Medulla oblongata (tissue), 1 donor: ENCODE data around the gene DIDO1.
"Not testable (repeated sequence)": the region's sequence is repeated elsewhere in the genome, so short reads cannot be mapped to it uniquely, and the experiment has no call there.

ENCODE experiments used
- DNase-seq: peaks from one replicate; pipeline ENCODE4 v3.0.0-alpha.2; 2015; ENCODE audit errors: extremely low spot score

The DIDO1 gene

GRCh38 chr20:62962891-62963613 is 36.7 kb upstream of the DIDO1 start:
- no peak for DNase-seq

DNA sequence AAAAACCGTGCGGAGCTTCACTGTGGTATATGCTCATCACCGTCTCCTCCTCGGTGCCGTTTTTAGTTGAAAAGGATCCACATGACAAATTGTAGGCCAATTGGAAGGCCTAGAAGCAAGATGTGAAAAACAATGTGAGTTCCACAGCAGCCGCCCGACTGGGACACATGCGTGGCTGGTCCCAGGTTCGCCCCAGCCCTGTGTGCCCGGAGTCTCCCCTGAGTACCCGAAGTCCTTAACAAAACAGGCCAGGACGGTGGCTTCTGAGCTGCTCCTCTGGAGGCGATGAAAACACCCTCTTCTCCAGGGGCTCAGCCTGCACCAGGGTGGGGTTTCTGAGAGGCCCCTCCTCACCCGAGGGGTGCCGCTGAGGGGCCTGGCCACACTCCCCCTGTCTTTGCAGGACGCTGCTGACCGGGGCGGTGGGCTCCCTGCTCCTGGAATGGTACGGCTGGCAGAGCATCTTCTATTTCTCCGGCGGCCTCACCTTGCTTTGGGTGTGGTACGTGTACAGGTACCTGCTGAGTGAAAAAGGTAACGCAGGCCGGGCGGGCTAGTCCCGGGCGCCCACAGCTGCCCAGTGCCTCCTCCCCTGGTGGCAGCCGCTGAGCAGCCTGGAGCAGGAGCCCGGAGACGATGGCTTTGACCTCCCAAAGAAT is 36.0 kb upstream of the DIDO1 start:
- no peak for DNase-seq

DNA sequence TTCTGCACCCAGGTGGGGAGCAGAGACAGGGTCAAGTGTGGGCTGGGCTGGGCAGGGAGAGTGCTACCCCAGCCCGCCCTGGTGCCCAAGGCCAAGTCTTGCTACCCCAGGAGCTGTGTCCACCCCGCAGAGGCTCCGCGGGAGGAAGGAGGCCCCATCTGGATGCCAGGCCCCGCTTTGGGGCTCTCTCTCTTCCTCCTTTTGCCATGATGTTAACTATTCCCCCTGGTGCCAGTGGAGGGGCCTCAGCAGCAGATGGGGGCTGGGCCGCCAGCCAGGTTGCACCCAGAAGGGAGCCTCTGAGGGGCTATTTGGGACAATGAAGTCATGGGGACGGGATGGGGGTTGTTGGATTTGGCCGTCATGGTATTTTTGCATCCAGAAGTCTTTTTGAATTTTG is 35.5 kb upstream of the DIDO1 start:
- no peak for DNase-seq

- DNase-seq = no peak
These were observed 35.0 kb upstream of the DIDO1 start for GRCh38 chr20:62961310-62961783.

- not testable (repeated sequence) for DNase-seq
These were observed 34.4 kb upstream of the DIDO1 start for GRCh38 chr20:62960446-62961309.

- no peak for DNase-seq
These were observed 33.7 kb upstream of the DIDO1 start for GRCh38 chr20:62959998-62960436.

DNA sequence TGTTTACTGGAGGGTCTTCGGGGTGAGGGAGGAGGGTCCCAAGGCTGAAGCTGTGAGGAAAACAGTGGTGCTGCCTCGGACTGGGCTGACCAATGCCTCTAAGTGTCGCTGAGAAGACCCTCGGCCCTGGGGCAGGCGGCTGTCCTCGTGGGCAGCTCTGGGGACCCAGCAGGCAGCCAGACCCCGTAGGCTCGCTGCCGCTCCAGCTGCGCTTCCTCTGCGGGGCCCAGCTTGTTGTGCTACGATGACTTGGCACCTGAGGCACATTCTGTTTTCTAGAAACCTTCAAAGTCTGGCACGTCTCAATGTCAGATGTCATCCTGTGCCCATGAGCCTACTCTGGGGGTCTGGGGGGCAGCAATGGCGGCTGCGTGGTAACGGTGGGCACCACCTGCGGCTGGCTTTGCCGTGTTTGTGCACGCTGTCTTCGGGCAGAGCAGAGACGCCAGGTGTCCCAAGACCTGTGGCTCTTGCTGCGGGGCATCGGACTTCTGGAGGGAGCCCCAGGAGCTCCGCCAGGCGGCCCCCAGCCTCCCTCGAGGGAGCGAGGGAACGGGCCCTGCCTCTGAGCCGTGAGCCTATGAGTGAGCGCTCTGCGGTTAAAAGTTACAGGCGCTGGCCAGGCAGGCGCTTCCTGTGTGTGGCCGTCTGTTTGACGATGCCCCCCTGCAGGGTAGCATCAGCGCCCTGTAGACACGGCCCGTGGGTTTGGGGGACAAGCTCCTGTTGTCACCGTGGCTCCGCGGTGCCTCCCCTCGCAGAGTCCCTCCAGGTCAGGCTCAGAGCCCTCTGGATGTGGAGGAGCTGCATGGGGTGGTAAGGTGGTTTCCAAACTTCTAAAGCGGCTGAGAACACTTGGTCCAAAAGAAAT is 33.0 kb upstream of the DIDO1 start:
- no peak for DNase-seq

DNA sequence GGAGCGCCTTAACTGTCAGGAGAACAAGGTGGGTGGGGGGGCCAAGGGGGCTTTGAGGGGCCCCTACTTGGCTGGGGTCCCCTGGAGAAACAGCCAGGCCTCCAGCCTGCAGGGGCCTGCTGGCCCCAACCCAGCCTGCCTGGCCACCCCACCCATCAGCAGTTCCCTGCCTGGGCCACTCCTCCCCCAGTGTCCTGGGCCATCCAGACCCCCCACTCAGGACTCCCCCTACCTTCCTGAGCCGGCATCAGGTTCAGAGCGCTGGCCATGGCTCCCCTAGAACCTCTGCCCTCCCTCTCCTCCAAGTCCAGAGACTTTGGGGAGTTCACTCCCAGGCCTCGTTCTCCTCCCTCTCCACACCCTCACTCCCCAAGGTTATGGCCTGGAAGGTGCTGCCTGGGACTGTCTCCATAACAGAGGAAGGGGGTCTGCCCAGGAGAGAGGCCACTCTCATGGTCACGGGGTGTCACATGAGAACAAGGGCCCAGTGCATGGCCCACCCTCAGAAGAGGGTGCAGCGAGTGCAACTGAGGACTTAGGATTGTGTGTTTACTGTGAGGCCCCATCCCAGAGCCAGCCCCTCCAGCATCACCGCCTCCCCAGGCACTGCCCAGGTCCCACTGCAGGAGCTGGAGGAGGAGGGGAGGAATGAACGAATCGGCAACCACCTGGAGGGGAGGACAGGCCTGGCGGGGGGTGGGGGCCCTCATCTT is 32.2 kb upstream of the DIDO1 start:
- no peak for DNase-seq

GRCh38 chr20:62957136-62958117 is 31.1 kb upstream of the DIDO1 start:
- DNase-seq = no peak

DNA sequence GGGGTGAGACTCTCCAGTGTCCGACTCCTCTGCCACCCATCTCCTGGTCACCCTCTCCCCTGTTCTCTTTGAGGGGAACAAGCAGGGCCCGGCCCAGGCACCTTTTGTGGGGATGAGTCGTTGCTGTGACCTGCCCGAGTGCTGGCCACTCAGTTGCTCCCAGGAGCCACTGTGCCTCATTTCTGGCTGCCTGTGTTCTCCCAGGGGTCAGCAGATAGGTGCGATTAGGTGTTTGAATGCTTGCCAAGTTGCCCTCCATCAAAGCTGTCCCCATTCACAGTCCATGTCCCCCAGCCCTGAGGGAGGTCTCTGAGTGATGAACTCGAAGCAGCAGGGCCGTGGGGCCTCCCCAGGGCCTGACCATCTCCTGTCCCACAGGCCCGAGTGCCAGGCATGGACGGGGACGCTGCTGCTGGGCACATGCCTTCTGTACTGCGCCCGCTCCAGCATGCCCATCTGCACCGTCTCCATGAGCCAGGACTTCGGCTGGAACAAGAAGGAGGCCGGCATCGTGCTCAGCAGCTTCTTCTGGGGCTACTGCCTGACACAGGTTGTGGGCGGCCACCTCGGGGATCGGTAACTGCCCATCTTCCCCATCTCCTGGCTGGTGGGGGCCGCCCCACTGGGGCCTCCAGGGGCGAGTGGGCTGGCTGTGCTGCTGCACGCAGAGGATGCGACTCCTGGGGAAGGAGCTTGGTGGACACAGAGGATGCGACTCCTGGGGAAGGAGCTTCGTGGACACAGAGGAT is 30.3 kb upstream of the DIDO1 start:
- DNase-seq = no peak

- DNase-seq = no peak
These were observed 29.4 kb upstream of the DIDO1 start for GRCh38 chr20:62955519-62956386.

DNA sequence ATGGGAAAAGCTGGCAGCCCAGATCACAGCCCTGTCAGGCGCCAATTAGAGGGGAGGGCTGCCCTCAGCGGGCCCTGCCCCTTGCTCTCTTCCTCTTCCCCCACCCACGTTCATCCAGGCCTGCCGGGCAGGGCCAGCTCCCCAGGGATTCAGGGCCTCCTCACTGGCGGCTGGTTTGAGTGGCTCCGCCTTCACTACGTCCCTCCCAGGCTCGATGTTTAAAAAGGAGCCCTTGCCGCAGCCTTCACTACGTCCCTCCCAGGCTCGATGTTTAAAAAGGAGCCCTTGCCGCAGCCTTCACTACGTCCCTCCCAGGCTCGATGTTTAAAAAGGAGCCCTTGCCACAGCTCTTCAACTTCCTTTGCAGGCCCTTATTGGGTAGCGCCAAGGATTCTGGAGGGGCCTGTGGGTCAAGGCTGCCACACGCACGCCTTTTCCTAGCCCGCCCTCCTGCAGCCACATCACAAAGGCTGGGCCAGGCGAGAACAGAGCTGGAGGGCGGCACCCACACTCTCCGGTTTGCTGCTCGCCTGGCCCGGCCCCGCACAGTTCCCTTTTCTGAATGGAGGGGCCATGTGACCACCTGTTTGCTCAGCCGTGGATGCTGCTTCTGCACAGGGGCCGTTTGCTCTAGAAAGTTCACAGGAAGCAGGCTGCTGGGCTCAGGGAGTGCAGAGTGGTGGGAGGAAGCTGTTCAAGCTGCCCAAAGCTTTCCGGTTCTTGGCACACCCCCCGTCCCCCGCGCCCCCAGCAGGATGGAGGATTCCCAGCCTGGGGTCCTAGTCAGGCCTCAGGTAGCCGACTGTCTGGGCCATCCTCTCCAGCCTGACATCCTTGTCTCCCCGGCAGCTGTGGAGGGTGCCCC is 27.8 kb upstream of the DIDO1 start:
- peak; percentile 86 for DNase-seq

- no peak for DNase-seq
These were observed 26.9 kb upstream of the DIDO1 start for GRCh38 chr20:62952968-62953838.

GRCh38 chr20:62952373-62952967 is 26.2 kb upstream of the DIDO1 start, which contains the start of gene SLC17A9:
Gene SLC17A9 (plus strand): TSS chr20:62952709. CDS start chr20:62952831, 122 bp downstream.
- peak; percentile 41 for DNase-seq

- DNase-seq = no peak
These were observed 25.6 kb upstream of the DIDO1 start for GRCh38 chr20:62951896-62952372.
